GM19328 (cell line): ENCODE measurements around the gene PGRMC2.

Experiments
- ATAC-seq: cut with Tn5 transposase; IDR thresholded peaks from one replicate; pipeline ENCODE4 v1.9.1; 2021; ENCODE audit warnings: mild to moderate bottlenecking, moderate library complexity; ENCODE audit not compliant: unreplicated experiment

The PGRMC2 gene

DNA sequence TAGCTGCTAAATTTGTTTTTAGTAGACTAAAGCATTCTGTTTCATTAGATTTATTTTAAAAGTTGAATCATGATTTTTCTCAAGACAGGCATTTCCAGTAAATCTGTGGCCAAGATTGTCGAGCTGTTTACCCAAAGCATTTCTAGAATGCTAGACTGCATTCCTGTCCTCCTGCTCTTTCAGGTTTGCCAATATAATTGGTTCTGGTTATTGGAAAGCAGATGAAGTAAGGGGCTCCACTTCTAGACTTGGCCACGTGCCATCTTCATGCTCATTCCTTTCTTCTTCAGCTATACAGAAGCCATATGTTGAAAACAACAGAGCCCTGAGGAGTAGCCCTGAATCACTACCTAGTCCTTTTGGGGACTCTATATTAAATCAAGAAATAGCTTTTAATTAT lies 62.5 kb downstream of the PGRMC2 start:
- ATAC-seq: no peak

DNA sequence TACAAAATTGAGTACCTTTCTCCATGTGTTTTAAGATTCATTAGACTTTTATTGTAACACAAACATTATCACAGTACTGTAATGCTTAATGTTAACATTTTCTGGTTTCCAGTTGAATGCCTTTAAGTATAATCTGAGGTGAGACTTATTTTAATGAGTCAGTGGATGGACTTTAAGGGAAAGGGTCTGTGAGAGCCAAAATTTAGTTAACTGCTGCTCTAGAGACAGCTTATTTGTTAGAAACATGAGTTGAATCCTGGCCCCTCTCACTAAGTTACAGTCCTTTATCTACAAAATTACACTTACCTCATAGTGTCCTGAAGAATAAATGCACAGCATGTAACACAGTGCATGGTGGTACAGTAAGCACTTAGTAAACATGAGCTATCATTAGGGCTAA lies 66.0 kb downstream of the PGRMC2 start:
- ATAC-seq: no peak

DNA sequence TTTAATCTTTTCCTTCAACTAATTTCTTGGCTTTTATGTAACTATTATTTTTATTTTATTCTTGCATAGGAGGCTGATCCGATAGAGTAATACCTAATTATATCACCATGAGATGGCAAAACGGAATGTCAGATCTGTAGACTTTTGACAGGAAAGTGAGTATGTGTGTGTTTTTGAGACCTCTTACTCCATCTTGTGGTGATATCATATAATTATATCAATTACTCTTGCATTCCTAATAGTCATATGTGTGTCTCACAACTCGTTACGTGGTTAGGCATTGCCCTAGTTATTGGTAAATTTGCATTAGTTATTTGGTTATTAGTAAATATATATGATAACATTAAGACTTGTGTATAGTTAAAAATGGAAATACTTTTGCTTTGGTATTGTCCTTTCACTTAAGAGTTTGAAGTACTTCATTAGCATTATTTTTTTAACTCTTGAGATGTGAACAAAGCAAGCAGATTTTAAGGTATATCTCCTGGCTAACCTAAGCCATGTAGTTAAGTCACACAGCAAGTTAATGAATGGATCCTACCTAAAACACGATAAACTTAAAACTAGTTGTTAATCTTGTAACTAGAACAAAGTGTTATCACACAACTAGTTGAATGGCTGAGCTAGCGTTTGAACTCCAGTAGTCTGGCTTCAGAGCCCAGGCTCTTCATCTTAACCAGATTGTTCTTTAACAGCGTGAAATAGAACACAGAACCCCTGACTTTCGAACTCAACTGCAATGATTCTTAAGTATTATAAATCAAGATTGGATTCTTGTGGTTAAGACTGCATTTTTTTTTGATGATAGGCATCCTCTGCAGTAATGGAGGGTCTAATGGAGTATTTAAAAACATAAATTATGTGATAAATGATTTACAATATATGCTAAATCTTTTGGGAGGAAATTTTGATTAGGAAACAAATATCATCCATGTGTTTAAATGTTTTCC lies 67.1 kb downstream of the PGRMC2 start:
- no peak for ATAC-seq
